SK-N-SH (cell line): ENCODE data around the gene RNGTT. TPM values are rescaled to one million over a fixed set of nuclear protein-coding genes. Genes with fewer than 3 reads are reported as not detected.

Source experiments
- CTCF ChIA-PET: fragments of 300-600, 350-600 bp; formaldehyde crosslinking; extraction: SDS; loops from one replicate; lab custom pipeline; 2021; lab: Yijun Ruan, JAX
- POLR2A ChIA-PET: fragments of 350-600 bp; sonication (Branson Sonifier 250); formaldehyde crosslinking; extraction: SDS; loops from one replicate; lab custom pipeline; 2020; ENCODE audit warnings: antibody characterized with exemption, inconsistent platforms; lab: Yijun Ruan, JAX
- DNase-seq: peaks from one replicate; pipeline ENCODE4 v3.0.0; 2012
- H2AFZ ChIP-seq: fragments of 200-600 bp; sonication (generic); 2 replicates; pipeline ENCODE4 v1.8.1; 2016; ENCODE audit warnings: antibody characterized with exemption, mild to moderate bottlenecking, low read depth
- H3F3A ChIP-seq: fragments of 200-600 bp; sonication (generic); replicated peaks from 2 replicates; pipeline ENCODE3; 2016; ENCODE audit warnings: antibody characterized with exemption, mild to moderate bottlenecking; ENCODE audit not compliant: insufficient read depth
- H3K27ac ChIP-seq, 2 experiments: fragments of 200-500 bp in 1 of 2; fragments of 200-600 bp in 1 of 2; sonication (Bioruptor generic) in 1 of 2; sonication (generic), shearing (Covaris generic) in 1 of 2; 2 replicates each; pipeline versions ENCODE4 v1.5.1 to v1.6.1; 2014 to 2016; ENCODE audit warnings: low read depth in 2 of 2, inconsistent platforms in 1 of 2, low read length in 1 of 2, mild to moderate bottlenecking in 1 of 2, mixed read lengths in 1 of 2
- H3K27me3 ChIP-seq: fragments of 200-600 bp; sonication (generic), shearing (Covaris generic); 2 replicates; pipeline ENCODE4 v1.6.1; 2016; ENCODE audit warnings: mixed run types; ENCODE audit not compliant: insufficient read depth
- H3K36me3 ChIP-seq, 2 experiments: fragments of 200-500 bp in 1 of 2; fragments of 200-600 bp in 1 of 2; sonication (Bioruptor generic) in 1 of 2; sonication (generic) in 1 of 2; replicated peaks in 1 of 2; 2 replicates each; pipeline versions ENCODE3 to v1.5.1; 2014 to 2016; ENCODE audit warnings: low read length in 1 of 2, mild to moderate bottlenecking in 1 of 2; ENCODE audit not compliant: insufficient read depth in 2 of 2, control insufficient read depth in 1 of 2
- H3K4me1 ChIP-seq, 2 experiments: fragments of 200-500 bp in 1 of 2; fragments of 200-600 bp in 1 of 2; sonication (Bioruptor generic) in 1 of 2; sonication (generic), shearing (Covaris generic) in 1 of 2; 2 replicates each; pipeline versions ENCODE4 v1.5.1 to v1.6.1; 2014 to 2016; ENCODE audit warnings: low read depth in 1 of 2, low read length in 1 of 2, mixed run types in 1 of 2; ENCODE audit not compliant: insufficient read depth in 2 of 2, control insufficient read depth in 1 of 2
- H3K4me2 ChIP-seq: fragments of 200-600 bp; sonication (generic), shearing (Covaris generic); 2 replicates; pipeline ENCODE4 v1.6.1; 2017; ENCODE audit warnings: mixed run types
- H3K4me3 ChIP-seq, 2 experiments: fragments of 200-500 bp in 1 of 2; fragments of 200-600 bp in 1 of 2; sonication (Bioruptor generic) in 1 of 2; sonication (generic), shearing (Covaris generic) in 1 of 2; 2 replicates each; pipeline versions ENCODE4 v1.5.1 to v1.8.1; 2014 to 2016; ENCODE audit warnings: low read depth in 2 of 2, inconsistent platforms in 1 of 2, low read length in 1 of 2, mild to moderate bottlenecking in 1 of 2, mixed read lengths in 1 of 2, moderate library complexity in 1 of 2
- H3K79me2 ChIP-seq: fragments of 200-600 bp; sonication (generic); 2 replicates; pipeline ENCODE4 v1.8.1; 2017; ENCODE audit warnings: mild to moderate bottlenecking; ENCODE audit not compliant: insufficient read depth
- H3K9ac ChIP-seq: fragments of 200-600 bp; sonication (generic); 2 replicates; pipeline ENCODE4 v1.6.1; 2017; ENCODE audit warnings: mixed run types
- H3K9me2 ChIP-seq: fragments of 200-600 bp; sonication (generic); 2 replicates; pipeline ENCODE4 v1.6.1; 2017; ENCODE audit warnings: mixed run types
- H3K9me3 ChIP-seq: fragments of 200-600 bp; sonication (generic); 2 replicates; pipeline ENCODE4 v1.6.1; 2017; ENCODE audit warnings: mixed run types, mild to moderate bottlenecking, moderate library complexity
- H4K20me1 ChIP-seq: fragments of 200-600 bp; sonication (generic); 2 replicates; pipeline ENCODE4 v1.6.1; 2017; ENCODE audit warnings: mild to moderate bottlenecking, mixed run types; ENCODE audit not compliant: insufficient read depth
- CHD2 ChIP-seq: fragments of 150-350 bp; IDR thresholded peaks from 2 replicates; pipeline ENCODE4 v1.6.1; 2018; ENCODE audit warnings: low read length; ENCODE audit not compliant: partially characterized antibody
- CTCF ChIP-seq: fragments of 200-600 bp; sonication (generic); IDR thresholded peaks from 2 replicates; pipeline ENCODE4 v1.6.1; 2017; ENCODE audit warnings: antibody characterized with exemption, mild to moderate bottlenecking, moderate library complexity
- FOSL2 ChIP-seq: IDR thresholded peaks from 2 replicates; pipeline ENCODE4 v1.4.0; 2012; ENCODE audit warnings: low read depth, mild to moderate bottlenecking, moderate library complexity, borderline replicate concordance
- FOXJ3 ChIP-seq: sonication (generic); formaldehyde crosslinking; IDR thresholded peaks from 2 replicates; pipeline ENCODE4 v1.5.1; 2020; ENCODE audit warnings: mild to moderate bottlenecking, missing genetic modification reagents
- GABPA ChIP-seq: IDR thresholded peaks from 2 replicates; pipeline ENCODE4 v1.4.0; 2012; ENCODE audit warnings: low read depth, mild to moderate bottlenecking
- JUND ChIP-seq: IDR thresholded peaks from 2 replicates; pipeline ENCODE4 v1.4.0; 2012
- MAX ChIP-seq: IDR thresholded peaks from 2 replicates; pipeline ENCODE4 v1.4.0; 2012; ENCODE audit warnings: low read depth
- MXI1 ChIP-seq: IDR thresholded peaks from 2 replicates; pipeline ENCODE4 v1.6.1; 2012; ENCODE audit warnings: mild to moderate bottlenecking, low read depth, low read length, improper control_type of control experiment
- NFIC ChIP-seq: IDR thresholded peaks from 2 replicates; pipeline ENCODE4 v1.4.0; 2012; ENCODE audit warnings: borderline replicate concordance
- POLR2AphosphoS5 ChIP-seq: IDR thresholded peaks from 2 replicates; pipeline ENCODE4 v1.6.1; 2012; ENCODE audit warnings: low read depth, low read length
- RAD21 ChIP-seq: IDR thresholded peaks from 2 replicates; pipeline ENCODE4 v1.6.1; 2012; ENCODE audit warnings: mild to moderate bottlenecking, low read length
- RCOR1 ChIP-seq: fragments of 150-350 bp; IDR thresholded peaks from 2 replicates; pipeline ENCODE4 v1.6.1; 2017; ENCODE audit warnings: antibody characterized with exemption, low read length
- REST ChIP-seq: IDR thresholded peaks from 2 replicates; pipeline ENCODE4 v1.6.1; 2012; ENCODE audit warnings: mild to moderate bottlenecking, low read depth, low read length, moderate library complexity
- RFX5 ChIP-seq: IDR thresholded peaks from 2 replicates; pipeline ENCODE4 v1.6.1; 2012; ENCODE audit warnings: mild to moderate bottlenecking, improper control_type of control experiment, low read length
- TCF12 ChIP-seq: IDR thresholded peaks from 2 replicates; pipeline ENCODE4 v1.4.0; 2012
- USF2 ChIP-seq: fragments of 150-350 bp; IDR thresholded peaks from 2 replicates; pipeline ENCODE4 v1.6.1; 2017; ENCODE audit warnings: antibody characterized with exemption, low read length, low read depth, borderline replicate concordance
- YY1 ChIP-seq: IDR thresholded peaks from 2 replicates; pipeline ENCODE4 v1.4.0; 2012; ENCODE audit warnings: low read depth, mild to moderate bottlenecking
- ZBTB33 ChIP-seq: IDR thresholded peaks from 2 replicates; pipeline ENCODE4 v1.4.0; 2012; ENCODE audit warnings: low read depth, borderline replicate concordance
- WGBS: methylation state at CpG from one replicate; pipeline ENCODE4 v1.1.6; 2017; ENCODE audit warnings: low lambda C conversion rate; 5-methylcytosine and 5-hydroxymethylcytosine counted together
- polyA plus RNA-seq, 3 experiments: library from polyadenylated mRNA; depleted of rRNA; stranded (reverse); fragments of >200 nt; gene quantifications; 2 replicates each; pipeline ENCODE4 v1.2.3, GENCODE V29; 2012

The RNGTT gene
- polyA plus RNA-seq, 1 of the 3 experiments (the other 2 are of a cell fraction) = 3.3 TPM

- no peak overlapping the region for H3K4me3 ChIP-seq
- H3K9me3 ChIP-seq = 0 out of 2 replicates have a peak, but pooled peaks cover 4% of the 10 kb centered on the region
- H3K36me3 ChIP-seq = peaks cover 5 to 15% of the 10 kb centered on the region in 2 experiments
- no peaks in the 10 kb centered on the region for H3K9me2 ChIP-seq
- H3K4me1 ChIP-seq = no peaks in the 10 kb centered on the region; a peak in 1 of 4 replicates
- H3K27ac ChIP-seq = no peak overlapping the region
- ChIA-PET POLR2A (no interaction called here), CTCF (interaction anchor here (1.3 to 2.2 kb wide), 3 partner anchors 8 to 20 kb away, joined by 3 to 11 read pairs (median 7); no protein-coding TSS in a partner anchor)
- H3F3A ChIP-seq = no peaks in the 10 kb centered on the region
- H4K20me1 ChIP-seq = no peaks in the 10 kb centered on the region
- WGBS = 95% methylated on average over 2 of the region's 2 CpGs
- H2AFZ ChIP-seq = no peak overlapping the region
- DNase-seq = no peak
- H3K4me2 ChIP-seq = no peak overlapping the region
- H3K9ac ChIP-seq = no peak overlapping the region
- H3K27me3 ChIP-seq = no peaks in the 10 kb centered on the region
- H3K79me2 ChIP-seq = peaks cover 3% of the 10 kb centered on the region; the same call in 1 of the 2 replicates
- TF ChIP-seq USF2 (no peak), JUND (no peak), NFIC (no peak), CHD2 (no peak), FOSL2 (no peak), GABPA (no peak), MAX (no peak), MXI1 (no peak), RAD21 (no peak), ZBTB33 (no peak), CTCF (no peak), FOXJ3 (no peak), POLR2AphosphoS5 (no peak), RFX5 (no peak), YY1 (no peak), TCF12 (no peak), RCOR1 (no peak), REST (no peak)
- TF ChIP-seq, all 33 proteins: peak for 0
These were observed 83.4 kb downstream of the RNGTT start for GRCh38 chr6:88880021-88880420.
